CD4-positive, alpha-beta memory T cell (primary cell): Measurements from ENCODE around the gene OLA1. TPM values are rescaled to one million over a fixed set of nuclear protein-coding genes. Genes with fewer than 3 reads are reported as not detected.

Experiments used
- CTCF ChIA-PET: fragments of 350-600 bp; sonication (Branson Sonifier 250); formaldehyde crosslinking; loops from one replicate; lab custom pipeline; 2021; ENCODE audit warnings: inconsistent platforms; ENCODE audit not compliant: partially characterized antibody; lab: Charles Lee
- POLR2A ChIA-PET: fragments of 350-600 bp; sonication (Branson Sonifier 250); formaldehyde crosslinking; loops from one replicate; lab custom pipeline; 2021; ENCODE audit not compliant: partially characterized antibody; lab: Charles Lee
- DNase-seq, 5 donors: peaks; one replicate each; pipeline versions ENCODE4 v3.0.0 to v3.0.0-alpha.2; 2020 to 2022; ENCODE audit warnings: mixed read lengths in 1 of 5
- H3K27ac ChIP-seq: one replicate; pipeline ENCODE4 v1.7.0; 2013; ENCODE audit warnings: low read depth, low read length
- H3K27me3 ChIP-seq: 2 replicates; pipeline ENCODE4 v1.7.0; 2013; ENCODE audit warnings: mild to moderate bottlenecking, low read length, moderate library complexity; ENCODE audit not compliant: insufficient read depth
- H3K36me3 ChIP-seq: 2 replicates; pipeline ENCODE4 v1.7.0; 2013; ENCODE audit warnings: mild to moderate bottlenecking, low read length, moderate library complexity; ENCODE audit not compliant: insufficient read depth
- H3K4me1 ChIP-seq: 2 replicates; pipeline ENCODE4 v1.7.0; 2013; ENCODE audit warnings: mild to moderate bottlenecking, low read length, moderate library complexity; ENCODE audit not compliant: insufficient read depth
- H3K4me3 ChIP-seq, 2 donors: one replicate each; pipeline ENCODE4 v1.7.0; 2013; ENCODE audit warnings: low read length in 2 of 2, mild to moderate bottlenecking in 1 of 2
- H3K9me3 ChIP-seq, 2 donors: one replicate each; pipeline ENCODE4 v1.7.0; 2013; ENCODE audit warnings: low read length in 2 of 2, control low read depth in 1 of 2; ENCODE audit not compliant: control insufficient read depth in 1 of 2
- H3K27ac Mint-ChIP-seq, 7 donors: one replicate each; pipeline ENCODE4 v1.8.0; 2020 to 2021; ENCODE audit warnings: mixed read lengths in 7 of 7, mild to moderate bottlenecking in 6 of 7, inconsistent platforms in 3 of 7, moderate library complexity in 3 of 7
- H3K27me3 Mint-ChIP-seq, 2 donors: one replicate each; pipeline ENCODE4 v1.8.0; 2020 to 2021; ENCODE audit warnings: mixed read lengths in 2 of 2
- H3K36me3 Mint-ChIP-seq, 2 donors: one replicate each; pipeline ENCODE4 v1.8.0; 2020 to 2021; ENCODE audit warnings: mixed read lengths in 2 of 2, inconsistent platforms in 1 of 2, mild to moderate bottlenecking in 1 of 2
- H3K4me1 Mint-ChIP-seq, 4 donors: one replicate each; pipeline ENCODE4 v1.8.0; 2020 to 2021; ENCODE audit warnings: mixed read lengths in 4 of 4, mild to moderate bottlenecking in 1 of 4
- H3K4me3 Mint-ChIP-seq, 8 donors: one replicate each; pipeline ENCODE4 v1.8.0; 2020 to 2021; ENCODE audit warnings: mixed read lengths in 8 of 8, mild to moderate bottlenecking in 7 of 8, moderate library complexity in 6 of 8, inconsistent platforms in 3 of 8
- H3K9me3 Mint-ChIP-seq, 8 donors: one replicate each; pipeline ENCODE4 v1.8.0; 2020 to 2021; ENCODE audit warnings: mixed read lengths in 8 of 8, mild to moderate bottlenecking in 5 of 8, inconsistent platforms in 3 of 8, moderate library complexity in 1 of 8
- intact Hi-C: fragments of 100-400 bp; cut with micrococcal nuclease; formaldehyde crosslinking; loops from one replicate; pipeline ENCODE4 v1.15.1; 2023
- polyA plus RNA-seq, 2 donors: library from polyadenylated mRNA; unstranded; fragments of 300-500 nt; fragmentation: Illumina TruSeq; gene quantifications; one replicate each; pipeline ENCODE4 v1.2.3, GENCODE V29; 2021
- total RNA-seq, 2 experiments: library from RNA; stranded (reverse); gene quantifications; one replicate each; pipeline ENCODE4 v1.2.3, GENCODE V29; 2021

Gene OLA1
- total and polyA plus RNA-seq, 4 experiments from 2014 or later: 31.1 to 77.1 (median 43.9) TPM

DNA sequence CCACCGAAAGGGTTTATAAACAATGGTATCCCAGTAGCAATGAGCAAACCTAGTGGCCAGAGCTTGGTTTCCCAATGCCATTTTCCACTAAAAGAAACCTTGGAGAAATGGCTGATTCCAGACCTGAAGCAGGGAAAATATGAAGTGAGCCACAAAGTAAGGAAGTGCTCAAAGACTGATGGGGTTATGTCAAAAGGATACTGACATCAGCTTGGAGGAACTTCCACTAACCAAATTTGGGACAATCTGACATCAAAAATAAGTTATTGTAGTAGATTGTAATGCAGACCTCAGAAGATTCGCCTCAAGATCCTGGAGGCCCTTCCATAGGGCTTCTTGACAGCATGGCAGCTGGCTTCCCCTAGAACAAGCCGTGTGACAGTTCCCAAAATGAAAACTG is 203.8 kb downstream of the OLA1 start:
- H3K27me3 ChIP-seq: no peaks in the 10 kb centered on the region
- H3K36me3 Mint-ChIP-seq: no peaks in the 10 kb centered on the region
- peaks cover 5 to 7% (median 6%) of the 10 kb centered on the region in 4 donors for H3K4me1 Mint-ChIP-seq
- H3K36me3 ChIP-seq: no peaks in the 10 kb centered on the region
- H3K27ac Mint-ChIP-seq: no peak overlapping the region
- peaks cover 7% of the 10 kb centered on the region for H3K4me1 ChIP-seq
- POLR2A ChIA-PET: no interaction called here
- H3K27me3 Mint-ChIP-seq: peaks cover 2 to 4% of the 10 kb centered on the region in 2 donors
- no peaks in the 10 kb centered on the region for H3K9me3 ChIP-seq
- CTCF ChIA-PET: interaction anchor here (0.7 to 3.1 kb wide), 2 partner anchors 9 to 161 kb away, joined by 3 to 8 read pairs; no protein-coding TSS in a partner anchor
- H3K4me3 ChIP-seq: no peak overlapping the region
- no peak overlapping the region for H3K27ac ChIP-seq
- no peak for DNase-seq
- intact Hi-C loops: loop anchor here (5.0 kb wide), 1 partner anchor 292 kb away; no protein-coding TSS in a partner anchor
- no peak overlapping the region for H3K4me3 Mint-ChIP-seq
- H3K9me3 Mint-ChIP-seq: peaks cover 0 to 3% (median 0%) of the 10 kb centered on the region in 8 donors

DNA sequence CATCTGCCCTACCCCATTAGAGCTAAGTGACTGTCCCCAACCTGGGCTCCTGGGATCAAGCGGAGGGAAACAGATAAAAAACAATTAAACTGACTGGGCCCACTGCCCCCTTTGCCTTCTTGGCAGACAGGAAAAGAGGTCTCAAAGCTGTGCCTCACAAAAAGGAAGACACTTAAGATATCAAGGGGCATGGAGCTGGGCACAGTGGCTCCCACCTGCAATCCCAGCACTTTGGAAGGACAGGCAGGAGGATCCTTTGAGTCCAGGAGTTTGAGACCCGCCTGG is 208.0 kb downstream of the OLA1 start:
- Mint-ChIP-seq H3K27ac (peak overlapping the region in 1 of 7 donors; percentile 73), H3K36me3 (no peaks in the 10 kb centered on the region), H3K4me1 (peaks cover 8 to 10% (median 8%) of the 10 kb centered on the region in 4 donors), H3K27me3 (peaks cover 1 to 3% of the 10 kb centered on the region in 2 donors), H3K9me3 (no peaks in the 10 kb centered on the region), H3K4me3 (peak overlapping the region in 1 of 8 donors; percentile 26)
- H3K4me3 ChIP-seq: no peak overlapping the region
- H3K4me1 ChIP-seq: peaks cover 10% of the 10 kb centered on the region
- ChIA-PET POLR2A (interaction anchor here (1.5 kb wide), 1 partner anchor 85 kb away, joined by 5 read pairs; no protein-coding TSS in a partner anchor), CTCF (interaction anchor here (0.8 to 1.4 kb wide), 7 partner anchors 14 to 640 kb away, joined by 3 to 11 read pairs (median 3); no protein-coding TSS in a partner anchor)
- no peaks in the 10 kb centered on the region for H3K27me3 ChIP-seq
- no peak overlapping the region for H3K27ac ChIP-seq
- H3K36me3 ChIP-seq: no peaks in the 10 kb centered on the region
- intact Hi-C loops: loop anchor here (1.0 to 5.0 kb wide), 5 partner anchors 75 to 638 kb away; partner anchors contain the start of gene SP3
- no peaks in the 10 kb centered on the region for H3K9me3 ChIP-seq
- peak in 1 of 5 donors; percentile 34 for DNase-seq

DNA sequence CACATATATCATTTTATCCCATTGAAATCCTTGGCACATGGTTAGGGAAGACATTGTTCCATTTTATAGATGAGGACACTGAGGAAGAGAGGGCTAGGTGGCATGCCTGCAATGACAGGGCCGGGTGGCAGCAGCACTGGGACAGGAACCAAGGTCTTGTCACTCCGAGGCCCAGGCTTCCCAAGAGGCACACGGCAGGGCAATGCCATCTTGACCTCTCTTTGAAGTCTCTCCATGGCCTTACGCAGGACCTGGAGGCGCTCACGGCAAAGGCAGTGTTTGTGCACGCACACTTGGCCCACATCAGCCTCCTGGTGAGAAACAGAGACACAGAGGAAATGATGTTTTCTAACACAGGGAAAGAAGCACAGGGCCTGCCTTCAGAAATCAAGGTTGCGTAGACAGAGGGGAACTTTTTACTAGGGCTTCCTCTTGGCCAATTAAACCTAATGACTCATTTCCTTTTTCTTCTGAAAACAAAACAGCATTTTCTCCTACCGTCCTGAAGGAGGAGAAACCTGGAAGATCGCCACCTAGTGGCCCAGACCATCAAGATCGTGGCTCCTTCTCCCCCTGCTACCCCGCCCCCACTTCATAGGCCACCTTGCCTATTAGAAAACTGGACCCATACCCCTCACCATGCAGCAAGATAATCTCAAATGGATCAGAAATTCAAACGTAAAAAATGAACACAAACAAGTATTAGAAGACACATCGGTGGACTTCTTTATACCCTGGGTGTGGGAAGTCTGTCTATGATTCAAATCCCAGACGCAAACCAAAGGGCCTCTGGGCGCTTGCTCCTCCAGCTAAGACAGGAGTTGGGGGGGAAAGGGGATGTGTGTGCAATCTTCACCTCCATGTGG is 208.5 kb downstream of the OLA1 start:
- H3K27me3 Mint-ChIP-seq: peaks cover 1 to 3% of the 10 kb centered on the region in 2 donors
- peak overlapping the region; percentile 73 to 94 (median 89) for H3K27ac Mint-ChIP-seq

DNA sequence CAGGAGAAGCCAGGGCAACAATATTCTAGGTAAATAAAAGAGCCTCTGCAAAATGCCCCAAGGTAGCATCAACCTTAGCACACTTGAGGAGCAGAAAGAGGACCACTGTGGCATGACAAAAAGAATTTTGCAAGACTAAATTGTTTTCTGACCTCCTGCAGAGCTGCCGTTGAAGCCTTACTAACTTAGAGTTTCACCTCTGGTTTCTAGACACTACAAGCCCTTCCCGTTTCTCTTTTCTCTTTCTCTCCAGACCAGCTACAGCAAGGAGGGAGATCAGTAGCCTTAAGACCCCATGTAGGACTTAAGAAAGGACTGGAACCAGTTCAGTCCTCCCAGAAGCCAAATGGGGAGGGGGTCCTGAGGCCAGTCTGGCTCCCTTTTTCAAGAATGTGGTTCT is 209.9 kb downstream of the OLA1 start:
- Histone ChIP-seq H3K9me3 (no peaks in the 10 kb centered on the region), H3K4me1 (peaks cover 10% of the 10 kb centered on the region), H3K27me3 (no peaks in the 10 kb centered on the region), H3K36me3 (no peaks in the 10 kb centered on the region), H3K27ac (no peak overlapping the region), H3K4me3 (no peak overlapping the region)
- CTCF ChIA-PET: interaction anchor here (1.2 to 2.3 kb wide), 3 partner anchors 154 to 636 kb away, joined by 5 to 10 read pairs (median 8); no protein-coding TSS in a partner anchor
- no peak for DNase-seq
- Mint-ChIP-seq H3K27ac (peak overlapping the region in 5 of 7 donors; percentile 52 to 77 (median 62)), H3K4me1 (peaks cover 8 to 10% (median 8%) of the 10 kb centered on the region in 4 donors), H3K36me3 (no peaks in the 10 kb centered on the region), H3K9me3 (no peaks in the 10 kb centered on the region), H3K27me3 (peaks cover 1 to 3% of the 10 kb centered on the region in 2 donors), H3K4me3 (no peak overlapping the region)
- POLR2A ChIA-PET: interaction anchor here (0.7 to 1.2 kb wide), 2 partner anchors 20 to 73 kb away, joined by 4 to 6 read pairs; partner anchors contain the start of gene SP3
- intact Hi-C loops: loop anchor here (2.0 kb wide), 1 partner anchor 210 kb away; the partner anchor contains the start of gene OLA1

More for the DNA sequence above, 208.5 kb downstream of the OLA1 start:
- H3K27me3 ChIP-seq: no peaks in the 10 kb centered on the region
- Mint-ChIP-seq H3K9me3 (no peaks in the 10 kb centered on the region), H3K4me1 (peaks cover 8 to 10% (median 8%) of the 10 kb centered on the region in 4 donors), H3K36me3 (no peaks in the 10 kb centered on the region), H3K4me3 (peak overlapping the region; percentile 12 to 79 (median 53))
- H3K27ac ChIP-seq: peak overlapping the region; percentile 73
- no peaks in the 10 kb centered on the region for H3K36me3 ChIP-seq
- H3K4me1 ChIP-seq: peaks cover 10% of the 10 kb centered on the region
- ChIA-PET POLR2A (interaction anchor here (1.5 kb wide), 1 partner anchor 85 kb away, joined by 5 read pairs; no protein-coding TSS in a partner anchor), CTCF (interaction anchor here (0.8 to 2.3 kb wide), 8 partner anchors 15 to 640 kb away, joined by 3 to 11 read pairs (median 4); no protein-coding TSS in a partner anchor)
- peak overlapping the region in 1 of 2 donors; percentile 45 for H3K4me3 ChIP-seq
- intact Hi-C loops: loop anchor here (1.0 to 5.0 kb wide), 6 partner anchors 74 to 637 kb away; partner anchors contain the start of genes OLA1 and SP3
- H3K9me3 ChIP-seq: no peaks in the 10 kb centered on the region
- peak; percentile 76 to 86 (median 78) for DNase-seq

DNA sequence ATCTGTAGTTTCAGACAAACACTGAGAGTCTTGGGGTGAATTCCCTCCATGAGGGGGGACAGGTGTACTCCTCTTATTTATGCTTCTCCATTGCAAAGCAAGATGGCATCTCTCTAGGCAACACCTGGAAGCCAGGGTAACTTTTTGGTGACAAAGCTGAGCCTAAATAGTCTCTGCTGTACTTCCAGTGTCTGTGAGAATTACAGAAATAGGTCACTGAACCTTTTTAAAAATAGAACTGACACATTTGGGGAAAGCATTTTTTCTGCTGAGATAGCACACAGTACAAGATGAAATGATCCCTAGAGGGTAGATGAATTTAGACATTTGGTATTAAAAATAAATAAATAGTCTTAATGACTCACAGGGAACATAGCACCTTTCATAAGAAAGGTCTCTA is 211.5 kb downstream of the OLA1 start:
- POLR2A ChIA-PET: interaction anchor here (1.1 kb wide), 1 partner anchor 71 kb away, joined by 3 read pairs; no protein-coding TSS in a partner anchor
- Histone ChIP-seq H3K4me3 (no peak overlapping the region), H3K36me3 (no peaks in the 10 kb centered on the region), H3K4me1 (peaks cover 10% of the 10 kb centered on the region), H3K27me3 (no peaks in the 10 kb centered on the region), H3K9me3 (no peaks in the 10 kb centered on the region), H3K27ac (no peak overlapping the region)
- CTCF ChIA-PET: interaction anchor here (1.0 to 1.5 kb wide), 3 partner anchors 9 to 153 kb away, joined by 3 read pairs; no protein-coding TSS in a partner anchor
- H3K27me3 Mint-ChIP-seq: peaks cover 1 to 3% of the 10 kb centered on the region in 2 donors
- no peaks in the 10 kb centered on the region for H3K36me3 Mint-ChIP-seq
- H3K4me1 Mint-ChIP-seq: peaks cover 8 to 10% (median 8%) of the 10 kb centered on the region in 4 donors
- intact Hi-C loops: no loop called here
- H3K9me3 Mint-ChIP-seq: no peaks in the 10 kb centered on the region
- no peak overlapping the region for H3K4me3 Mint-ChIP-seq
- no peak for DNase-seq
- H3K27ac Mint-ChIP-seq: no peak overlapping the region

DNA sequence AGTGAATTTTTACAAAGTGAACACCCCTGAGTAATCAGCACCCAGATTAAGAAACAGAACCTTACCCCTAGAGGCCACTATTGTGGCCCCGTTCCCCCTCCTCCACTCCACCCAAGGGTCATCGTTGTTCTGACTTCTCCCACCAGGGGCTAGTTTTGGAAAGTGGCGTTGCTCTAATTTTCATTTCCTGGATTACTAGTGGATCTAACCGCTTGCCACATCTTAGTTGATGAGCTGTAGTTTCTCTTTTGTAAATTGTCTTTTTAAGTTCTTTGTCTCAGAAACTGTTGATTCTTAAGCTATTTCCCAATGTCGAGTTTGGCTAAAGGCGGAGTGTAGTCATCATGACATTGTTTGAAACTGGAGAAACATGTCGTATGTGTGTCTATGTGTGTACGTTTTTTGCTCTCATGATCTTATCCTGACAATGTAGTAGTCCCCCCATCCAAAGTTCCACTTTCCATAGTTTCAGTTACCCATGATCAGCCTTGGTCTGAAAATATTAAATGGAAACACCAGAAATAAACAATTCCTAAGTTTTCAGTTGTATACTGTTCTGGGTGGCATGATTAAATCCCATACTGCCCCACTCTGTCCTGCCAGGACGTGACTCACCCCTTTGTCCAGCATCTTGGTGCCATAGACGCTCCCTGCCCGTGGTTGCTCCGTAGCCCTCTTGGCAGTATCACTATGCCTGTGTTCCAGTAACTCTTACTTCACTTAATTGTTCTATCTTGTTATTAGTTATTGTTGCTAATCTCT is 212.2 kb downstream of the OLA1 start:
- no peaks in the 10 kb centered on the region for H3K36me3 Mint-ChIP-seq
- Histone ChIP-seq H3K4me1 (peaks cover 10% of the 10 kb centered on the region), H3K4me3 (no peak overlapping the region), H3K36me3 (no peaks in the 10 kb centered on the region), H3K27me3 (no peaks in the 10 kb centered on the region), H3K9me3 (no peaks in the 10 kb centered on the region), H3K27ac (no peak overlapping the region)
- H3K9me3 Mint-ChIP-seq: no peaks in the 10 kb centered on the region
- no peak for DNase-seq
- no peak overlapping the region for H3K27ac Mint-ChIP-seq
- CTCF ChIA-PET: interaction anchor here (0.9 to 1.5 kb wide), 2 partner anchors 15 to 152 kb away, joined by 3 read pairs; no protein-coding TSS in a partner anchor
- intact Hi-C loops: no loop called here
- peaks cover 8 to 10% (median 8%) of the 10 kb centered on the region in 4 donors for H3K4me1 Mint-ChIP-seq
- H3K4me3 Mint-ChIP-seq: no peak overlapping the region
- peaks cover 1 to 3% of the 10 kb centered on the region in 2 donors for H3K27me3 Mint-ChIP-seq
- POLR2A ChIA-PET: interaction anchor here (1.1 kb wide), 1 partner anchor 70 kb away, joined by 3 read pairs; no protein-coding TSS in a partner anchor
